NCI-H1048 (cell line): ENCODE data around the gene LRIT2.

Experiments used
- DNase-seq: peaks from one replicate; lab custom pipeline; 2025; lab: John Stamatoyannopoulos, UW

Gene LRIT2

GRCh38 chr10:84225427-84226173 lies at the start of gene LRIT2:
TSS of gene LRIT2 (minus strand) at chr10:84225544. CDS start at chr10:84225520, 24 bp downstream.
- DNase-seq = no peak

- DNase-seq = no peak
Measured at GRCh38 chr10:84270708-84271107, 45.4 kb upstream of the LRIT2 start.

- DNase-seq = no peak
Measured at GRCh38 chr10:84269773-84270172, 44.4 kb upstream of the LRIT2 start.

- no peak for DNase-seq
Measured at GRCh38 chr10:84269162-84269561, 43.8 kb upstream of the LRIT2 start.

- no peak for DNase-seq
Measured at GRCh38 chr10:84267503-84268126, 42.3 kb upstream of the LRIT2 start.

GRCh38 chr10:84265418-84265817 lies 40.1 kb upstream of the LRIT2 start:
- no peak for DNase-seq

GRCh38 chr10:84264611-84265141 lies 39.3 kb upstream of the LRIT2 start:
- DNase-seq = peak; percentile 9

- no peak for DNase-seq
Measured at GRCh38 chr10:84263716-84264115, 38.4 kb upstream of the LRIT2 start.

GRCh38 chr10:84262190-84262956 lies 37.0 kb upstream of the LRIT2 start:
- no peak for DNase-seq

GRCh38 chr10:84261236-84261915 lies 36.0 kb upstream of the LRIT2 start:
- DNase-seq = no peak

GRCh38 chr10:84258034-84258695 lies 32.8 kb upstream of the LRIT2 start:
- no peak for DNase-seq

- DNase-seq = no peak
Measured at GRCh38 chr10:84257343-84258020, 32.1 kb upstream of the LRIT2 start.

GRCh38 chr10:84256510-84257342 lies 31.4 kb upstream of the LRIT2 start:
- DNase-seq = no peak

- no peak for DNase-seq
Measured at GRCh38 chr10:84254552-84255478, 29.5 kb upstream of the LRIT2 start.

- DNase-seq = no peak
Measured at GRCh38 chr10:84248794-84249193, 23.4 kb upstream of the LRIT2 start.

GRCh38 chr10:84247496-84247895 lies 22.2 kb upstream of the LRIT2 start:
- DNase-seq = no peak

- DNase-seq = peak; percentile 53
Measured at GRCh38 chr10:84244651-84245270, 19.4 kb upstream of the LRIT2 start, which contains the start of gene RGR. TSS of gene RGR (plus strand) at chr10:84245053. CDS start at chr10:84245091, 38 bp downstream.

- DNase-seq = no peak
Measured at GRCh38 chr10:84243759-84244158, 18.4 kb upstream of the LRIT2 start.
